B cell (primary cell): ENCODE results near the gene RSPH3. TPM values are rescaled to one million over a fixed set of nuclear protein-coding genes. Genes with fewer than 3 reads are reported as not detected.

ENCODE experiments used
- ATAC-seq: fragments of 200-7000 bp; cut with Tn5 transposase; one replicate; pipeline ENCODE4 v1.10.0; 2021; ENCODE audit warnings: low read depth, mild to moderate bottlenecking, moderate number of reproducible peaks, moderate library complexity
- CTCF ChIA-PET: fragments of 350-600 bp; sonication (Branson Sonifier 250); formaldehyde crosslinking; loops from one replicate; lab custom pipeline; 2021; ENCODE audit warnings: antibody characterized with exemption, inconsistent platforms; lab: Charles Lee
- POLR2A ChIA-PET: fragments of 350-600 bp; sonication (Branson Sonifier 250); formaldehyde crosslinking; loops from one replicate; lab custom pipeline; 2021; ENCODE audit warnings: antibody characterized with exemption; lab: Charles Lee
- DNase-seq: peaks from one replicate; pipeline ENCODE4 v3.0.0; 2013
- H2AFZ ChIP-seq: 2 replicates; pipeline ENCODE4 v1.6.1; 2012; ENCODE audit warnings: mild to moderate bottlenecking, low read depth, low read length; ENCODE audit not compliant: insufficient read depth, poor library complexity, severe bottlenecking
- H3K27ac ChIP-seq, 2 donors: 1 replicate in 1 of 2; 2 replicates in 1 of 2; pipeline ENCODE4 v1.5.1; 2012 to 2013; ENCODE audit warnings: low read length in 2 of 2, mild to moderate bottlenecking in 2 of 2, moderate library complexity in 1 of 2
- H3K27me3 ChIP-seq, 4 experiments: fragments of 200-600 bp in 1 of 4; sonication (generic) in 1 of 4; replicated peaks in 1 of 4; 1 replicate in 2 of 4; 2 replicates in 2 of 4; pipeline versions ENCODE4 v1.6.1 to v1.7.0; 2013 to 2016; ENCODE audit warnings: low read length in 3 of 4, mild to moderate bottlenecking in 2 of 4, mixed read lengths in 1 of 4, moderate library complexity in 1 of 4; ENCODE audit not compliant: insufficient read depth in 4 of 4, control insufficient read depth in 3 of 4; ENCODE audit errors: control extremely low read depth in 1 of 4
- H3K36me3 ChIP-seq, 2 experiments: replicated peaks in 1 of 2; 1 replicate in 1 of 2; 2 replicates in 1 of 2; pipeline versions ENCODE4 v1.6.1 to v1.7.1; 2013; ENCODE audit warnings: low read length in 1 of 2; ENCODE audit not compliant: insufficient read depth in 2 of 2, control insufficient read depth in 1 of 2; ENCODE audit errors: control extremely low read depth in 1 of 2, extremely low read depth in 1 of 2
- H3K4me1 ChIP-seq, 2 donors: fragments of 200-600 bp in 1 of 2; sonication (generic) in 1 of 2; 1 replicate in 1 of 2; 2 replicates in 1 of 2; pipeline versions ENCODE4 v1.5.1 to v1.6.1; 2013 to 2017; ENCODE audit warnings: low read length in 2 of 2; ENCODE audit not compliant: control insufficient read depth in 2 of 2, insufficient read depth in 2 of 2
- H3K4me2 ChIP-seq: replicated peaks from 2 replicates; pipeline ENCODE3; 2012; ENCODE audit warnings: mild to moderate bottlenecking, low read depth, low read length; ENCODE audit not compliant: poor library complexity, severe bottlenecking
- H3K4me3 ChIP-seq, 5 experiments: fragments of 200-600 bp in 1 of 5; sonication (generic) in 1 of 5; 1 replicate in 3 of 5; 2 replicates in 2 of 5; pipeline versions ENCODE4 v1.5.1 to v1.7.0; 2011 to 2016; ENCODE audit warnings: low read length in 4 of 5, mild to moderate bottlenecking in 4 of 5, low read depth in 2 of 5, control low read depth in 1 of 5, moderate library complexity in 1 of 5; ENCODE audit not compliant: insufficient read depth in 1 of 5; ENCODE audit errors: control extremely low read depth in 1 of 5, extremely low read depth in 1 of 5
- H3K79me2 ChIP-seq: fragments of 200-600 bp; sonication (generic); one replicate; pipeline ENCODE4 v1.6.0; 2016; ENCODE audit warnings: low read length; ENCODE audit not compliant: control insufficient read depth, insufficient read depth
- H3K9ac ChIP-seq: fragments of 200-600 bp; sonication (generic); 2 replicates; pipeline ENCODE4 v1.6.1; 2017; ENCODE audit warnings: mild to moderate bottlenecking, low read length, moderate library complexity
- H3K9me3 ChIP-seq, 3 donors: one replicate each; pipeline versions ENCODE4 v1.6.1 to v1.7.1; 2013; ENCODE audit warnings: low read length in 2 of 3; ENCODE audit not compliant: control insufficient read depth in 2 of 3, insufficient read depth in 1 of 3; ENCODE audit errors: control extremely low read depth in 1 of 3
- H4K20me1 ChIP-seq: 2 replicates; pipeline ENCODE4 v1.6.0; 2012; ENCODE audit warnings: mild to moderate bottlenecking, low read length; ENCODE audit not compliant: insufficient read depth, control insufficient read depth, poor library complexity, severe bottlenecking
- H3K27ac Mint-ChIP-seq: one replicate; pipeline ENCODE4 v1.8.0; 2021; ENCODE audit warnings: mixed read lengths
- H3K27me3 Mint-ChIP-seq: one replicate; pipeline ENCODE4 v1.8.0; 2021; ENCODE audit warnings: mixed read lengths
- H3K4me1 Mint-ChIP-seq: one replicate; pipeline ENCODE4 v1.8.0; 2021; ENCODE audit warnings: mixed read lengths
- H3K4me3 Mint-ChIP-seq: one replicate; pipeline ENCODE4 v1.8.0; 2021; ENCODE audit warnings: mixed read lengths
- H3K9me3 Mint-ChIP-seq: one replicate; pipeline ENCODE4 v1.8.0; 2022; ENCODE audit warnings: mixed read lengths; ENCODE audit not compliant: insufficient read depth
- CTCF ChIP-seq: fragments of 200-600 bp; IDR thresholded peaks from one replicate; pipeline ENCODE4 v1.8.0; 2022; ENCODE audit warnings: antibody characterized with exemption, mild to moderate bottlenecking
- EZH2 ChIP-seq: IDR thresholded peaks from 2 replicates; pipeline ENCODE4 v1.6.1; 2012; ENCODE audit warnings: borderline replicate concordance, low read depth, mild to moderate bottlenecking, moderate library complexity, low read length; ENCODE audit not compliant: insufficient read depth, poor library complexity, severe bottlenecking
- intact Hi-C: fragments of 100-400 bp; cut with micrococcal nuclease; formaldehyde crosslinking; loops from one replicate; pipeline ENCODE4 v1.10.0; 2022
- polyA plus RNA-seq: library from polyadenylated mRNA; depleted of rRNA; stranded (reverse); fragments of >200 nt; gene quantifications from 2 replicates; pipeline ENCODE4 v1.2.3, GENCODE V29; 2012
- total RNA-seq, 2 donors: library from RNA; stranded (reverse); fragments of 120-200 nt in 1 of 2; gene quantifications; 1 replicate in 1 of 2; 2 replicates in 1 of 2; pipeline versions ENCODE4 v1.2.3 to v1.2.4, GENCODE V29; 2013 to 2022

Gene RSPH3
- total and polyA plus RNA-seq, 2 donors (not counting 1 experiment from before 2014, with no cell fraction given): 0.82 to 3.4 TPM

DNA sequence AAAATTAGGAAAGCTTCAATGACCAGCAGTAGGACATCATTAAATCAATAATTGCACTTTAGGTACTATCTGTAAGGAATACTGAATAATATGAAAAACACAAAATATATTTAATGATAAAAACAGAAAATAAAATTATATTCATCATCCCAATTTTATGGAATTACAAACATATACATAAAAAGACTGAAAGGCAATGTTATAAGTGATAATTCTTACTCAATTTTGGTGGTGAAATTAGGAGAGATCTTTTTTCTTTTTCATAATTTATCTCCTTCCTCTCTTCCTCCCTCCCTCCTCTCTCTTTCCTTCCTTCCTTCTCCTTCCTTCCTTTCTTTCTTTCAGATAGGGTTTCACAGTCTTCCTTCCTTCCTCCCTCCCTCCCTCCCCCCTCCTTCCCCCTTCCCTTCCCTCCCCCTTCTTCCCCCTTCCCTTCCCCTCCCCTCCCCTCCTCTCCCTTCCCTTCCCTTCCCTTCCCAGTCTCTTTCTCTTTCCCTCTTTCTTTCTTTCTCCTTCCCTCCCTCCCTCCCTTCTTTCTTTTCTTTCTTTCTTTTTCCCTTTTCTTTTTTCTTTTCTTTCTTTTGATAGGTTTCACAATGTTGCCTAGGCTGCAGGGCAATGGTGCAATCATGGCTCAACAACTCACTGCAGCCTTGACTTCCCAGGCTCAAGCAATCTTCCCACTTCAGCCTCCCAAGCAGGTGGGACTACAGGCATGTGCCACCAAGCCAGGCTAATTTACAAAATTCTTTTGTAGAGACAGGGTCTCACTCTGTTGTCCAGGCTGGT, 36.8 kb downstream of the RSPH3 start:
- ChIA-PET CTCF (interaction anchor here (2.4 to 2.8 kb wide), 2 partner anchors 9 to 259 kb away, joined by 13 to 14 read pairs; no protein-coding TSS in a partner anchor), POLR2A (no interaction called here)

More for the DNA sequence above, 36.8 kb downstream of the RSPH3 start:
- no peaks in the 10 kb centered on the region for H3K36me3 ChIP-seq
- no peak for TF ChIP-seq EZH2
- no peak for TF ChIP-seq CTCF
- H2AFZ ChIP-seq: no peak overlapping the region
- peak overlapping the region; percentile 53 for H3K27ac Mint-ChIP-seq
- no peaks in the 10 kb centered on the region for H3K27me3 Mint-ChIP-seq
- no peaks in the 10 kb centered on the region for H4K20me1 ChIP-seq
- intact Hi-C loops: no loop called here
- H3K79me2 ChIP-seq: no peaks in the 10 kb centered on the region
- H3K27me3 ChIP-seq: no peaks in the 10 kb centered on the region
- no peak overlapping the region for H3K4me2 ChIP-seq
- H3K4me1 ChIP-seq: peaks cover 5 to 10% of the 10 kb centered on the region in 2 donors
- H3K4me3 Mint-ChIP-seq: no peak overlapping the region
- peaks cover 7% of the 10 kb centered on the region for H3K4me1 Mint-ChIP-seq
- no peak for DNase-seq
- H3K4me3 ChIP-seq: no peak overlapping the region
- no peak for ATAC-seq
- H3K9me3 Mint-ChIP-seq: peaks cover 3% of the 10 kb centered on the region
- H3K9me3 ChIP-seq: peaks cover 2 to 7% (median 3%) of the 10 kb centered on the region in 3 donors
- H3K27ac ChIP-seq: no peak overlapping the region
- H3K9ac ChIP-seq: no peak overlapping the region
